SK-N-SH treated with all-trans-retinoic acid at 6 μM for 48 hours (cell line): Measurements from ENCODE around the gene TANGO6.

Source experiments
- ATAC-seq: fragments of 200-7000 bp; cut with Tn5 transposase; 3 replicates; pipeline ENCODE4 v1.9.1; 2020; ENCODE audit warnings: mild to moderate bottlenecking, moderate library complexity
- ARNTL ChIP-seq: fragments of 450-650 bp; formaldehyde crosslinking; IDR thresholded peaks from 2 replicates; pipeline ENCODE4 v1.5.0; 2020; ENCODE audit warnings: low read depth, mild to moderate bottlenecking, moderate library complexity, borderline replicate concordance
- BACH2 ChIP-seq: fragments of 250-450 bp; sonication (Bioruptor Pico); IDR thresholded peaks from 2 replicates; pipeline ENCODE4 v1.9.0; 2021; ENCODE audit warnings: mild to moderate bottlenecking, borderline replicate concordance
- CREB5 ChIP-seq: fragments of 250-450 bp; sonication (Bioruptor Pico); IDR thresholded peaks from 2 replicates; pipeline ENCODE4 v1.5.1; 2020; ENCODE audit warnings: low read depth, mild to moderate bottlenecking, moderate library complexity
- CSDC2 ChIP-seq: fragments of 250-450 bp; sonication (Bioruptor Pico); IDR thresholded peaks from 2 replicates; pipeline ENCODE4 v1.5.0; 2020; ENCODE audit warnings: mild to moderate bottlenecking, moderate library complexity
- CSRNP3 ChIP-seq: fragments of 250-450 bp; sonication (Bioruptor Pico); IDR thresholded peaks from 2 replicates; pipeline ENCODE4 v1.5.1; 2021; ENCODE audit warnings: mild to moderate bottlenecking, moderate library complexity
- ESRRG ChIP-seq: fragments of 250-450 bp; sonication (Bioruptor Pico); IDR thresholded peaks from 2 replicates; pipeline ENCODE4 v1.6.1; 2021; ENCODE audit warnings: mild to moderate bottlenecking
- GLIS3 ChIP-seq: fragments of 250-450 bp; sonication (Bioruptor Pico); IDR thresholded peaks from 2 replicates; pipeline ENCODE4 v1.5.0; 2020; ENCODE audit warnings: mild to moderate bottlenecking, moderate library complexity
- ISL1 ChIP-seq: fragments of 250-450 bp; sonication (Bioruptor Pico); IDR thresholded peaks from 2 replicates; pipeline ENCODE4 v2.1.2; 2022; ENCODE audit warnings: mild to moderate bottlenecking, moderate library complexity
- OSR1 ChIP-seq: fragments of 250-450 bp; sonication (Bioruptor Pico); IDR thresholded peaks from 2 replicates; pipeline ENCODE4 v1.8.0; 2022; ENCODE audit warnings: moderate library complexity, mild to moderate bottlenecking, inconsistent platforms
- PPARA ChIP-seq: fragments of 250-450 bp; sonication (Bioruptor Pico); IDR thresholded peaks from 2 replicates; pipeline ENCODE4 v1.5.0; 2020; ENCODE audit warnings: mild to moderate bottlenecking, borderline replicate concordance
- RARB ChIP-seq: fragments of 250-450 bp; sonication (Bioruptor Pico); IDR thresholded peaks from 2 replicates; pipeline ENCODE4 v1.8.0; 2021; ENCODE audit warnings: mild to moderate bottlenecking, moderate library complexity
- SNAI2 ChIP-seq: fragments of 250-450 bp; sonication (Bioruptor Pico); IDR thresholded peaks from 2 replicates; pipeline ENCODE4 v1.5.0; 2020; ENCODE audit warnings: mild to moderate bottlenecking, moderate library complexity
- TCF4 ChIP-seq: fragments of 250-450 bp; sonication (Bioruptor Pico); IDR thresholded peaks from 2 replicates; pipeline ENCODE4 v1.8.0; 2021; ENCODE audit warnings: mild to moderate bottlenecking, moderate library complexity, borderline replicate concordance
- TOX ChIP-seq: fragments of 250-450 bp; sonication (Bioruptor Pico); IDR thresholded peaks from 2 replicates; pipeline ENCODE4 v1.8.0; 2021; ENCODE audit warnings: mild to moderate bottlenecking, moderate library complexity, borderline replicate concordance
- ZC3H10 ChIP-seq: fragments of 250-450 bp; sonication (Bioruptor Pico); IDR thresholded peaks from 2 replicates; pipeline ENCODE4 v1.5.1; 2021; ENCODE audit warnings: mild to moderate bottlenecking, moderate library complexity
- ZFP3 ChIP-seq: fragments of 250-450 bp; sonication (Bioruptor Pico); IDR thresholded peaks from 2 replicates; pipeline ENCODE4 v1.5.0; 2020; ENCODE audit warnings: mild to moderate bottlenecking, moderate library complexity
- ZFP30 ChIP-seq: fragments of 450-650 bp; formaldehyde crosslinking; IDR thresholded peaks from 2 replicates; pipeline ENCODE4 v1.5.0; 2022; ENCODE audit warnings: mild to moderate bottlenecking, moderate library complexity
- ZNF565 ChIP-seq: fragments of 450-650 bp; formaldehyde crosslinking; conservative IDR thresholded peaks from 2 replicates; pipeline ENCODE4 v1.5.0; 2020; ENCODE audit warnings: low read depth, mild to moderate bottlenecking, moderate library complexity
- ZNF70 ChIP-seq: fragments of 450-650 bp; formaldehyde crosslinking; IDR thresholded peaks from 2 replicates; pipeline ENCODE4 v1.5.0; 2020; ENCODE audit warnings: mild to moderate bottlenecking, moderate library complexity
- ZNF8 ChIP-seq: fragments of 450-650 bp; formaldehyde crosslinking; IDR thresholded peaks from 2 replicates; pipeline ENCODE4 v1.5.0; 2020; ENCODE audit warnings: mild to moderate bottlenecking, moderate library complexity
- TF ChIP-seq, protein P1 (sequence below): fragments of 250-450 bp; sonication (Bioruptor Pico); IDR thresholded peaks from 2 replicates; pipeline ENCODE4 v1.8.0; 2021; ENCODE audit warnings: low read depth, mild to moderate bottlenecking, moderate library complexity, borderline replicate concordance
- TF ChIP-seq, protein P2 (sequence below): fragments of 250-450 bp; sonication (Bioruptor Pico); IDR thresholded peaks from 2 replicates; pipeline ENCODE4 v1.8.0; 2020; ENCODE audit warnings: mild to moderate bottlenecking, moderate library complexity, borderline replicate concordance
- TF ChIP-seq, protein P3 (sequence below): fragments of 250-450 bp; sonication (Bioruptor Pico); IDR thresholded peaks from 2 replicates; pipeline ENCODE4 v1.5.0; 2020; ENCODE audit warnings: mild to moderate bottlenecking, moderate library complexity

TANGO6 gene

GRCh38 chr16:68993885-68994284 is 150.6 kb downstream of the TANGO6 start:
- TF ChIP-seq ZFP3 (CRISPR knock-in tag) = no peak
- no peak for TF ChIP-seq TOX (CRISPR knock-in tag)
- ATAC-seq = peak; percentile 89

DNA sequence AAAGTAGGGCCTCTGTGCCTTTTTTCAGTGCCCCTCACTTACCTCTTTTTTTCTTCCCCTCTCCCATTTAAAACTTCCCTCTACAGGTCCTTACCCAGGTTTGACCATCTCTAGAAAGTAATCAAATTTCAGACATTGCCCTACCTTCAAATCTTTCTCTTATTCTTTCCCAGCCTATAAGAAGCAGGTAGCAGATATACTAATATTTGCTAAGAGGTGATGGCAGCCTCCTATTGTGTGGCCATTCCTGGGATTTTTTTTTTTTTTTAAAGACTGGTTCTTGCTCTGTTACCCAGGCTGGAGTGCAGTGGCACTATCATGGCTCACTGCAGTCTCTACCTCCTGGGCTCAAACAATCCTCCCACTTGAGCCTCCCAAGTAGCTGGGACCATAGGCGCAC is 151.0 kb downstream of the TANGO6 start:
- no peak for TF ChIP-seq CSDC2
- TF ChIP-seq, protein P1, sequence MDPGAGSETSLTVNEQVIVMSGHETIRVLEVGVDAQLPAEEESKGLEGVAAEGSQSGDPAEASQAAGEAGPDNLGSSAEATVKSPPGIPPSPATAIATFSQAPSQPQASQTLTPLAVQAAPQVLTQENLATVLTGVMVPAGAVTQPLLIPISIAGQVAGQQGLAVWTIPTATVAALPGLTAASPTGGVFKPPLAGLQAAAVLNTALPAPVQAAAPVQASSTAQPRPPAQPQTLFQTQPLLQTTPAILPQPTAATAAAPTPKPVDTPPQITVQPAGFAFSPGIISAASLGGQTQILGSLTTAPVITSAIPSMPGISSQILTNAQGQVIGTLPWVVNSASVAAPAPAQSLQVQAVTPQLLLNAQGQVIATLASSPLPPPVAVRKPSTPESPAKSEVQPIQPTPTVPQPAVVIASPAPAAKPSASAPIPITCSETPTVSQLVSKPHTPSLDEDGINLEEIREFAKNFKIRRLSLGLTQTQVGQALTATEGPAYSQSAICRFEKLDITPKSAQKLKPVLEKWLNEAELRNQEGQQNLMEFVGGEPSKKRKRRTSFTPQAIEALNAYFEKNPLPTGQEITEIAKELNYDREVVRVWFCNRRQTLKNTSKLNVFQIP = no peak
- TF ChIP-seq ISL1 (CRISPR knock-in tag) = no peak
- no peak for TF ChIP-seq RARB
- TF ChIP-seq ESRRG (CRISPR knock-in tag) = no peak
- no peak for TF ChIP-seq PPARA (CRISPR knock-in tag)
- TF ChIP-seq GLIS3 (CRISPR knock-in tag) = no peak
- TF ChIP-seq TOX (CRISPR knock-in tag) = no peak
- TF ChIP-seq ZNF565 (CRISPR knock-in tag) = no peak
- TF ChIP-seq ZNF8 (CRISPR knock-in tag) = no peak
- TF ChIP-seq SNAI2 = no peak
- TF ChIP-seq ZFP3 (CRISPR knock-in tag) = no peak
- TF ChIP-seq ARNTL = no peak
- peak; percentile 24 for ATAC-seq

- TF ChIP-seq TCF4 (CRISPR knock-in tag) = no peak
- TF ChIP-seq, protein P2, sequence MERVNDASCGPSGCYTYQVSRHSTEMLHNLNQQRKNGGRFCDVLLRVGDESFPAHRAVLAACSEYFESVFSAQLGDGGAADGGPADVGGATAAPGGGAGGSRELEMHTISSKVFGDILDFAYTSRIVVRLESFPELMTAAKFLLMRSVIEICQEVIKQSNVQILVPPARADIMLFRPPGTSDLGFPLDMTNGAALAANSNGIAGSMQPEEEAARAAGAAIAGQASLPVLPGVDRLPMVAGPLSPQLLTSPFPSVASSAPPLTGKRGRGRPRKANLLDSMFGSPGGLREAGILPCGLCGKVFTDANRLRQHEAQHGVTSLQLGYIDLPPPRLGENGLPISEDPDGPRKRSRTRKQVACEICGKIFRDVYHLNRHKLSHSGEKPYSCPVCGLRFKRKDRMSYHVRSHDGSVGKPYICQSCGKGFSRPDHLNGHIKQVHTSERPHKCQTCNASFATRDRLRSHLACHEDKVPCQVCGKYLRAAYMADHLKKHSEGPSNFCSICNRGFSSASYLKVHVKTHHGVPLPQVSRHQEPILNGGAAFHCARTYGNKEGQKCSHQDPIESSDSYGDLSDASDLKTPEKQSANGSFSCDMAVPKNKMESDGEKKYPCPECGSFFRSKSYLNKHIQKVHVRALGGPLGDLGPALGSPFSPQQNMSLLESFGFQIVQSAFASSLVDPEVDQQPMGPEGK (CRISPR knock-in tag) = no peak
- no peak for TF ChIP-seq BACH2 (CRISPR knock-in tag)
- TF ChIP-seq CSRNP3 (CRISPR knock-in tag) = no peak
- no peak for TF ChIP-seq ZFP30
- ATAC-seq = peak; percentile 71
Observed at GRCh38 chr16:68995011-68995504, 151.7 kb downstream of the TANGO6 start.

DNA sequence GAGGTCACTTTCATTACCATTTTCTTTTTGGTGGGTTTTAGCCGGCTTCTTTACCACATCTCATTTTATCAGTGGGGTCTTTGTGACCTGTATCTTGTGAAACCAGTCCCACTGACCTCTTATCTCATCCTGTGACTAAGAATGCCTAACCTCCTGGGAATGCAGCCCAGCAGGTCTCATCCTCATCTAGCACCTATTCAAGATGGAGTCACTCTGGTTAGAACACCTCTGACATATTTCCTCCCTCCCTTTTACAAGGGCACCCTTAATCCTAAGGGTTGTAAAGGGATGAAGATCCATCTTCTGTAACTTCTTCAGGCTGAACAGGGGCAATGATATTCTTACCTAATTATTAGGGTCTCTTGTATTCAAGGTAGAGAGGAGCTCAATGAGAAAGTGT is 154.2 kb downstream of the TANGO6 start:
- ATAC-seq = no peak
- TF ChIP-seq ARNTL (no peak), ESRRG (CRISPR knock-in tag) (no peak), OSR1 (CRISPR knock-in tag) (no peak), BACH2 (CRISPR knock-in tag) (no peak), ZNF8 (CRISPR knock-in tag) (no peak), ZNF70 (CRISPR knock-in tag) (no peak), SNAI2 (no peak), TOX (CRISPR knock-in tag) (no peak), TCF4 (CRISPR knock-in tag) (no peak), GLIS3 (CRISPR knock-in tag) (no peak), ZC3H10 (no peak), ZNF565 (CRISPR knock-in tag) (no peak), CREB5 (CRISPR knock-in tag) (no peak), ZFP3 (CRISPR knock-in tag) (no peak), CSDC2 (no peak)
- TF ChIP-seq, protein P3, sequence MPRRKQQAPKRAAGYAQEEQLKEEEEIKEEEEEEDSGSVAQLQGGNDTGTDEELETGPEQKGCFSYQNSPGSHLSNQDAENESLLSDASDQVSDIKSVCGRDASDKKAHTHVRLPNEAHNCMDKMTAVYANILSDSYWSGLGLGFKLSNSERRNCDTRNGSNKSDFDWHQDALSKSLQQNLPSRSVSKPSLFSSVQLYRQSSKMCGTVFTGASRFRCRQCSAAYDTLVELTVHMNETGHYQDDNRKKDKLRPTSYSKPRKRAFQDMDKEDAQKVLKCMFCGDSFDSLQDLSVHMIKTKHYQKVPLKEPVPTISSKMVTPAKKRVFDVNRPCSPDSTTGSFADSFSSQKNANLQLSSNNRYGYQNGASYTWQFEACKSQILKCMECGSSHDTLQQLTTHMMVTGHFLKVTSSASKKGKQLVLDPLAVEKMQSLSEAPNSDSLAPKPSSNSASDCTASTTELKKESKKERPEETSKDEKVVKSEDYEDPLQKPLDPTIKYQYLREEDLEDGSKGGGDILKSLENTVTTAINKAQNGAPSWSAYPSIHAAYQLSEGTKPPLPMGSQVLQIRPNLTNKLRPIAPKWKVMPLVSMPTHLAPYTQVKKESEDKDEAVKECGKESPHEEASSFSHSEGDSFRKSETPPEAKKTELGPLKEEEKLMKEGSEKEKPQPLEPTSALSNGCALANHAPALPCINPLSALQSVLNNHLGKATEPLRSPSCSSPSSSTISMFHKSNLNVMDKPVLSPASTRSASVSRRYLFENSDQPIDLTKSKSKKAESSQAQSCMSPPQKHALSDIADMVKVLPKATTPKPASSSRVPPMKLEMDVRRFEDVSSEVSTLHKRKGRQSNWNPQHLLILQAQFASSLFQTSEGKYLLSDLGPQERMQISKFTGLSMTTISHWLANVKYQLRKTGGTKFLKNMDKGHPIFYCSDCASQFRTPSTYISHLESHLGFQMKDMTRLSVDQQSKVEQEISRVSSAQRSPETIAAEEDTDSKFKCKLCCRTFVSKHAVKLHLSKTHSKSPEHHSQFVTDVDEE (CRISPR knock-in tag) = no peak
- TF ChIP-seq, protein P1 = no peak
